AG09309 (cell line): ENCODE measurements around the gene HMCES.
"Not testable (repeated sequence)": the region's sequence is repeated elsewhere in the genome, so short reads cannot be mapped to it uniquely, and the experiment has no call there.

Experiments used
- DNase-seq: peaks from one replicate; pipeline ENCODE4 v3.0.0-alpha.2; 2010; ENCODE audit warnings: low read depth
- H3K4me3 ChIP-seq: 2 replicates; pipeline ENCODE4 v1.5.1; 2011; ENCODE audit warnings: mild to moderate bottlenecking, low read depth, low read length, moderate library complexity; ENCODE audit not compliant: control insufficient read depth
- TF ChIP-seq, protein P1 (sequence below): IDR thresholded peaks from 2 replicates; pipeline ENCODE4 v1.5.1; 2011; ENCODE audit warnings: mild to moderate bottlenecking, low read depth, low read length, inconsistent platforms; ENCODE audit not compliant: insufficient read depth, control insufficient read depth; ENCODE audit errors: missing control alignments

HMCES gene

DNA sequence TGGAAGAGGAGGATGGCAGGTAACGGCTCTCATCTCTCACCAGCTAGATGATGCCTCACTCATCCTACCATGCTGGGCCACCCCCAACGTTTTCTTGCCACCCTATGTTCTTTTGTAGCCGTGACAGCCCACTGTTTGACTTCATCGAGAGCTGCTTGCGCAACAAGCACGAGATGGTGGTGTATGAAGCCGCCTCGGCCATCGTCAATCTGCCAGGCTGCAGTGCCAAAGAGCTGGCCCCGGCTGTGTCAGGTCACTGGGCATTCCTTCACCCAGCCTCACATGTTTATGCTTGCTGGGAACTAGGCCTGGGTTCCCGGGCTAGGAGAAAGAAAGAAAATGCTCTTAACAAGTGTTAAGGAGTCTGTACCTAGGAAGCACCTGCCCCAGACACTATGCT lies 21.1 kb upstream of the HMCES start:
- H3K4me3 ChIP-seq: no peak overlapping the region
- TF ChIP-seq, protein P1, sequence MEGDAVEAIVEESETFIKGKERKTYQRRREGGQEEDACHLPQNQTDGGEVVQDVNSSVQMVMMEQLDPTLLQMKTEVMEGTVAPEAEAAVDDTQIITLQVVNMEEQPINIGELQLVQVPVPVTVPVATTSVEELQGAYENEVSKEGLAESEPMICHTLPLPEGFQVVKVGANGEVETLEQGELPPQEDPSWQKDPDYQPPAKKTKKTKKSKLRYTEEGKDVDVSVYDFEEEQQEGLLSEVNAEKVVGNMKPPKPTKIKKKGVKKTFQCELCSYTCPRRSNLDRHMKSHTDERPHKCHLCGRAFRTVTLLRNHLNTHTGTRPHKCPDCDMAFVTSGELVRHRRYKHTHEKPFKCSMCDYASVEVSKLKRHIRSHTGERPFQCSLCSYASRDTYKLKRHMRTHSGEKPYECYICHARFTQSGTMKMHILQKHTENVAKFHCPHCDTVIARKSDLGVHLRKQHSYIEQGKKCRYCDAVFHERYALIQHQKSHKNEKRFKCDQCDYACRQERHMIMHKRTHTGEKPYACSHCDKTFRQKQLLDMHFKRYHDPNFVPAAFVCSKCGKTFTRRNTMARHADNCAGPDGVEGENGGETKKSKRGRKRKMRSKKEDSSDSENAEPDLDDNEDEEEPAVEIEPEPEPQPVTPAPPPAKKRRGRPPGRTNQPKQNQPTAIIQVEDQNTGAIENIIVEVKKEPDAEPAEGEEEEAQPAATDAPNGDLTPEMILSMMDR: no peak
- DNase-seq: no peak

DNA sequence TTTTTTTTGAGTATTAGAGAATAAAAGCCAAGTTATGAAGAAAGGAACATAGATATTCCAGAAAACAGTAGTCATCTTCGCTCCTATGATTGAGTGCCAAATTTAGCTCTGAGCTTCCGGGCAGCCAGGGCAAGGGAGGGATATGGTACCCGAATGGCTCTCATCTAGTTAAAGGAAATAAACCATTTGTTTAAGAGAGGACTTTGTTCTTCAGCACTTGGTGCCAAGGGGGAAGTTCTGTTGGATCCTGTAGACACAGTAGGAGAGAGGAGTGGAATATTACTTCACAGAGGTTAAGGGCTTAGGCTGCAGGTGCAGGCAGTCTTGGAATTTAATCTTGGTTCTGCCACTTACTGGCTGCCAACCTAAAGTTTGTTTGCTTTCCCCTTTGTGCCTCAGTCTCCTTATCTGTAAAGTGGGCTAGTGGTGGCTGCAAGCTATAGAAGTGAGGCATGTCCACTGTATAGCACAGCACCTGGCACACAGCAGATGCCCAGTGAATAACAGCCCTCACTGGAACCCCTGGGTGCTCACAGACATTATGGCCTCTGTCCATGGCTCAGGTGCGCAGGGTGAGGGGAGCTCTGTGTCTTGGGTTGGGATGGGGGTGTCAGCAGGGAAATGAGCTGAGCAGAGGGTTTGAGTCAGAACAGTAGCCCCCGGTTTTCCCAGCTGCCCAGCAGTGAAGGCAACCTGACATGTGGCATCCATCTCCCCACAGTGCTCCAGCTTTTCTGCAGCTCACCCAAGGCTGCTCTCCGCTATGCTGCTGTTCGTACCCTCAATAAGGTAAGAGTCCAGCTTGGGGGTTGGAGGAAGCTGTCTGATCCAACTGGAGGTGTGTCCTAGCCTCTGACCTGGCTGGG lies 18.8 kb upstream of the HMCES start:
- DNase-seq: no peak
- no peak overlapping the region for H3K4me3 ChIP-seq
- TF ChIP-seq, protein P1: no peak

GRCh38 chr3:129260606-129261005 lies 18.1 kb upstream of the HMCES start:
- TF ChIP-seq, protein P1: no peak
- H3K4me3 ChIP-seq: no peak overlapping the region
- no peak for DNase-seq

- no peak for DNase-seq
- H3K4me3 ChIP-seq: no peak overlapping the region
- TF ChIP-seq, protein P1: no peak
These were observed 16.8 kb upstream of the HMCES start for GRCh38 chr3:129261894-129262293.

DNA sequence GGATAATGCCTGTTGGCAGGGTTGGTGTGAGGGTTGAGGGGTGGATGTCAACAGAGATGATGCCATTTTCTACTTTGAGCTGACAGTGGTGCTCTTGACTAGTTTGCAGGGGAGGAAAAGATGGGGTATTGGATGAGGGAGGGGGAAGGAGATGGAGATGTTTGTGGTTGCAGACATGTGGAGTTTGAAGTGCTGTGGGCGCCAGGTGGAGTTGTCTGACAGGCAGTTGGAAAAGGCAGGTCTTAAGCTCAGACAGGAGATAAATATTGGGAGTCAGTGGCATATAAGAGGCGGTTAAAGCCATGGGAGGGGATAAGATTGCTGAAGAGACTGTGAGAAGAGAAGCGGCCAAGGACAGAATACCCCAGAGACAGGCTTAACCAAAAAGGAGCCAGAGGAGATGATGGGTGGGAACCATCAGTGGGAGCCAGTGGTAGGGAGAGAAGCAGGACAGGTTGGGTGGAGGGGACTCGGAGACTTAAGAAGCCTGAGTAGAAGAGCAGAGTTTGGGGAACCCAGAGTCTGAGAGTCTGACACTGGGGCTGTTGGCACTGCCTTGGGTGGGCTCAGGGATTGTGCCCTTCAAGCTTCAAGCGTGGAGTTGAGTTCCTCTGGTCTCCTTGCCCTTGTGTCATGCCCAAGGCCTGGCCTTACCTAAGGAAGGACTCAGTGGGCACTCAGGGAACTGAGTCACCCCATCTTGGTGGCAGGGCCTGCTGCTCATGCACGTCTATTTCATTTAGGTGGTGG lies 15.3 kb upstream of the HMCES start:
- no peak for DNase-seq
- no peak overlapping the region for H3K4me3 ChIP-seq
- TF ChIP-seq, protein P1: no peak

- H3K4me3 ChIP-seq, DNase-seq: not testable (repeated sequence)
These were observed 13.7 kb upstream of the HMCES start for GRCh38 chr3:129264994-129265393.

DNA sequence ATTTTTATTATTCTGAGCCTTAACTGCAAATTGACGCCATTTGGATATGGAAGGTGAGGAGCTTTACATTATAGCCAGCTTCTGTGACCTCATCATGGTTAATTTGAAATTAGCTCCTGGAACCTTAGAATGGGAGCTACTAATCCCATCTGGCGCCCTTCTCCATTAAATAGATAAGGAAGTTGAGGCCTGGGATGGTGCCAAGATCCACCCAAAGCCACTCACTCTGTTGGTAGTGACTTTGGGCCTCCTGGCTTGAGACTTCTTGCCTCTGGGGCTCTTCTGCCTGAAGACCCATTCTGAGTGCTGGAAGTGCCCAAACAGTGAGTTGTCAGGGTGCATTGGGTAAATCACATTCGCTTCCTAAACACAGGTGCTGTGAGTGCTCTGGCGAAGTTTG lies 12.0 kb upstream of the HMCES start:
- TF ChIP-seq, protein P1: no peak
- DNase-seq: no peak
- H3K4me3 ChIP-seq: no peak overlapping the region
